Thymus (tissue), 11 donors: ENCODE measurements around the gene ROR1. TPM values are rescaled to one million over a fixed set of nuclear protein-coding genes. Genes with fewer than 3 reads are reported as not detected.
A peak's percentile ranks its signal among the peaks of the same experiment; 100 is the strongest.

ENCODE experiments used
- DNase-seq, 9 donors: peaks; one replicate each; pipeline ENCODE4 v3.0.0-alpha.2; 2013; ENCODE audit warnings: low spot score in 9 of 9, low read depth in 6 of 9, missing footprints in 1 of 9
- H3K27ac ChIP-seq, 2 donors: one replicate each; pipeline ENCODE4 v1.5.1; 2013; ENCODE audit warnings: control low read depth in 1 of 2, low read depth in 1 of 2, low read length in 1 of 2, mild to moderate bottlenecking in 1 of 2, moderate library complexity in 1 of 2
- H3K27me3 ChIP-seq, 2 donors: one replicate each; pipeline ENCODE4 v1.5.1; 2013; ENCODE audit warnings: low read length in 1 of 2; ENCODE audit not compliant: control insufficient read depth in 2 of 2, insufficient read depth in 1 of 2
- H3K36me3 ChIP-seq, 2 donors: one replicate each; pipeline ENCODE4 v1.5.1; 2013; ENCODE audit warnings: low read length in 1 of 2, mild to moderate bottlenecking in 1 of 2, moderate library complexity in 1 of 2; ENCODE audit not compliant: control insufficient read depth in 2 of 2, insufficient read depth in 2 of 2
- H3K4me1 ChIP-seq, 2 donors: one replicate each; pipeline ENCODE4 v1.5.1; 2013; ENCODE audit warnings: low read length in 2 of 2; ENCODE audit not compliant: control insufficient read depth in 2 of 2, insufficient read depth in 2 of 2
- H3K4me3 ChIP-seq, 2 donors: one replicate each; pipeline ENCODE4 v1.5.1; 2013; ENCODE audit warnings: low read length in 2 of 2, control low read depth in 1 of 2, mild to moderate bottlenecking in 1 of 2
- H3K9me3 ChIP-seq, 2 donors: one replicate each; pipeline ENCODE4 v1.5.1; 2013; ENCODE audit warnings: low read length in 1 of 2, mild to moderate bottlenecking in 1 of 2; ENCODE audit not compliant: control insufficient read depth in 2 of 2, insufficient read depth in 1 of 2
- WGBS: extraction: QIAGEN DNeasy Blood & Tissue Kit; methylation state at CpG from one replicate; pipeline ENCODE4 v1.1.7; 2013; 5-methylcytosine and 5-hydroxymethylcytosine counted together
- polyA plus RNA-seq: library from polyadenylated mRNA; stranded (reverse); fragments of 200-250 nt; gene quantifications from one replicate; pipeline ENCODE4 v1.2.3, GENCODE V29; 2013
- total RNA-seq: library from RNA; stranded (reverse); fragments of 120-200 nt; gene quantifications from one replicate; pipeline ENCODE4 v1.2.4, GENCODE V29; 2013
- donor health status: healthy.

ROR1 gene
- total and polyA plus RNA-seq, 2 donors: 1.5 to 5.2 TPM

DNA sequence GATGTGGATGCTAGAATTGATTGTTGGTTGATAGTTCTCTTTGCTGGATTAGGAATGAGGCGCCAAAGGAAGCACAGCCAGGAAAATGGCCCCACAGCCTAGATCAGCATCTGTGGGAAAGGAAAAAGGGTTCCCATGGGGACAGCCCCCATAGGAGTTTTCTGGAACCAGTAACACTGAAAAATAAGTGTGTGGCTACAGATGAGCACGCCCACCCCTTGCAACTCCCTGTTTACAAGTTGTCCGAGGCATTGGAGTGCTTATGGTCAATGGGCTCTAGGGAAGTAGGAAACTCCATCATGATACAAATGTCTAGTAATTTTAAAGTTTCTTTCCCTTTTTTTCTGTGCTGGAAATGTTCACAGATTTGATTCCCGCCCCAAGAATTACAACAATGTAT, 405.8 kb downstream of the ROR1 start:
- Histone ChIP-seq H3K9me3 (no peaks in the 10 kb centered on the region), H3K36me3 (no peaks in the 10 kb centered on the region), H3K4me1 (peaks cover 3 to 5% of the 10 kb centered on the region in 2 donors), H3K27me3 (no peaks in the 10 kb centered on the region), H3K27ac (no peak overlapping the region), H3K4me3 (no peak overlapping the region)
- no peak for DNase-seq
- 97% methylated on average over 4 of the region's 4 CpGs for WGBS

DNA sequence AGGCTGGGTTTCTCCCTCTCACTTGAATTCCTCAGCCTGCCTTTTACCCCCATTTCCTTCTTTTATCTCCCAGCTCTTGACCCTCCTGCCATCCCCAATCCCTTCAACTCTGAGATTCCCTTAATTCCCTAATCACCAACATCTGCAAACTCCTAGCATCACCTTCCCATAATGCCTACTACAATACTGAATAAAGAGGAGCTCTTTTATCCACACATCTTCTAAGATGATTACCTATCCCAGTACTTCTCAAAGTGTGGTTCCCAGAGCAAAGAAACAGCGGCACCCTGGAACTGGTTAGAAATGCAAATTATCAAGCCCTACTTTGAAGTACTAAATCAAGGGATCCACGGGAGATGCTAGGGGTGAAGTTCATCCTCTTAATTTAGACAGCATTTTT, 408.4 kb downstream of the ROR1 start:
- Histone ChIP-seq H3K27ac (no peak overlapping the region), H3K36me3 (no peaks in the 10 kb centered on the region), H3K4me1 (peaks cover 3 to 5% of the 10 kb centered on the region in 2 donors), H3K27me3 (no peaks in the 10 kb centered on the region), H3K4me3 (no peak overlapping the region), H3K9me3 (no peaks in the 10 kb centered on the region)
- 97% methylated on average over 2 of the region's 2 CpGs for WGBS
- no peak for DNase-seq

GRCh38 chr1:64183395-64184002, 409.7 kb downstream of the ROR1 start:
- no peak overlapping the region for H3K27ac ChIP-seq
- WGBS: 67% methylated on average over 5 of the region's 5 CpGs

GRCh38 chr1:64184003-64184440, 410.2 kb downstream of the ROR1 start:
- no peak overlapping the region for H3K4me3 ChIP-seq
- peaks cover 3 to 5% of the 10 kb centered on the region in 2 donors for H3K4me1 ChIP-seq
- DNase-seq: no peak
- H3K27ac ChIP-seq: no peak overlapping the region
- no peaks in the 10 kb centered on the region for H3K9me3 ChIP-seq
- no peaks in the 10 kb centered on the region for H3K27me3 ChIP-seq
- WGBS: 86% methylated on average over 5 of the region's 5 CpGs
- H3K36me3 ChIP-seq: no peaks in the 10 kb centered on the region

More at GRCh38 chr1:64183395-64184002, 409.7 kb downstream of the ROR1 start:
- H3K36me3 ChIP-seq: no peaks in the 10 kb centered on the region
- H3K4me3 ChIP-seq: no peak overlapping the region
- peak in 2 of 9 donors; percentile 3 to 22 for DNase-seq
- peaks cover 3 to 5% of the 10 kb centered on the region in 2 donors for H3K4me1 ChIP-seq
- H3K27me3 ChIP-seq: no peaks in the 10 kb centered on the region
- no peaks in the 10 kb centered on the region for H3K9me3 ChIP-seq

- DNase-seq: no peak
- WGBS: 90% methylated on average over 10 of the region's 10 CpGs
- Histone ChIP-seq H3K4me1 (peaks cover 3 to 5% of the 10 kb centered on the region in 2 donors), H3K9me3 (no peaks in the 10 kb centered on the region), H3K36me3 (no peaks in the 10 kb centered on the region), H3K4me3 (no peak overlapping the region), H3K27me3 (no peaks in the 10 kb centered on the region), H3K27ac (no peak overlapping the region)
Observed at GRCh38 chr1:64186138-64186897, 412.5 kb downstream of the ROR1 start.

DNA sequence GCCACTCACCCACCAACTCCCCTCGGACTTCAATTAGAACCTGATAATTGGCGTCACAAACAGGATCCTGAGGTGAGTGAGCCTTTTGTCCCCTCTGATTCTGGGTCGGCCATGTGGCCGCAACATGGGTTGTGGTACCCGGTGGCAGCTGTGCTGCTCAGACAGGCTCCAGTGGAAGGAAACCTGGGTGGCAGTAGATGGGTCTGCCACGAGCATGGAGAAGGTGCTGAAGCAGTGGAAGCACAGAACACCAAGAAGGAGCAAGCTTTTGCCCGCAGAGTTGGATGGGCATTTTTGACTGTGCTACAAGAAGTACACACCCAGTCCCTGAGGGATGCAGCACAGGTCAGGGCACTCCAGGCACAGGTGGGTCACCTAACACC, 413.1 kb downstream of the ROR1 start:
- Histone ChIP-seq H3K36me3 (no peaks in the 10 kb centered on the region), H3K27ac (no peak overlapping the region)
- WGBS: 89% methylated on average over 7 of the region's 7 CpGs

DNA sequence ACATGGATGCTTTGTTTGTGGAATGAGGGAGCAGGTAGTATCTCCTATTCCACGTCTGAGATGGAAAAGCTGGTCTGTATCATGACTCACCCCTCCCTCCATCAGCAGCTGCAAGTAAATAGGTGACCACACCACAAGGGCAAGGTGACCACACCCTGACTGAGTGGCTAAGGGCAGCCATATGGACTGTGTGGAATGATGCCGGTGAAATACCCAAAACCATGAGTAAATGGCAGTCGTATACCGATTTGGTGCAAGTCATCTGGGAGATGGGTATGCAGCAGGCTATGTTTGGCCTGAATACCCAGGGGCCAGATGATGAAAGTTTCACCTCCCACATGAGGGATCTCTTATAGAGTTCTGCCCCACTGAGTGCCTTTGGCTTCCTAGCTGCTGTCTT, 413.8 kb downstream of the ROR1 start:
- Histone ChIP-seq H3K36me3 (no peaks in the 10 kb centered on the region), H3K4me1 (peaks cover 3 to 5% of the 10 kb centered on the region in 2 donors), H3K9me3 (peaks cover 0 to 9% of the 10 kb centered on the region in 2 donors), H3K4me3 (no peak overlapping the region), H3K27me3 (no peaks in the 10 kb centered on the region), H3K27ac (no peak overlapping the region)
- 87% methylated on average over 4 of the region's 4 CpGs for WGBS
- DNase-seq: no peak

More for the DNA sequence above, 413.1 kb downstream of the ROR1 start:
- Histone ChIP-seq H3K4me1 (peaks cover 3 to 5% of the 10 kb centered on the region in 2 donors), H3K27me3 (no peaks in the 10 kb centered on the region), H3K9me3 (peaks cover 0 to 3% of the 10 kb centered on the region in 2 donors), H3K4me3 (no peak overlapping the region)
- no peak for DNase-seq

DNA sequence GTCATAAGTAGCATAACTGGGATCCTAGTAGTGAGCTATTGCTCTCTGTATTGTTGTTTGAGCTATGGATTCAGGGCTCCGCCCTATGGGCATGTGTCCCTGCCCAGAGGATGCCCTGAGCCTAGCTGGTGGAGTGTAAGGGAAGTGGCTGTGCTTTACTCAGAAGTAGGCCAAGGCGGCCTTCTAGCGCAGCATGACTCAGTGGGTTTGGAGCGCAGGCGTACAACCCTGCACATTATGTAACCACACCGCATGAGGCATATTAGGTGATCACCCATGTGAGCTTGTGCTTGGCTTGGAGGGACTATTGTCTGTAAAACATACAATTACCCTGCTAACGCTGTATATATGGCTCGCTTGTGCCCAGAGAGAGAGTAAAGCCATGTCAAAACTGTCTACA, 418.5 kb downstream of the ROR1 start:
- no peaks in the 10 kb centered on the region for H3K36me3 ChIP-seq
- H3K4me3 ChIP-seq: no peak overlapping the region
- H3K9me3 ChIP-seq: peaks cover 0 to 9% of the 10 kb centered on the region in 2 donors
- H3K27ac ChIP-seq: no peak overlapping the region
- 98% methylated on average over 8 of the region's 8 CpGs for WGBS
- no peak for DNase-seq
- H3K27me3 ChIP-seq: no peaks in the 10 kb centered on the region
- H3K4me1 ChIP-seq: no peaks in the 10 kb centered on the region
